AG04450 (cell line): ENCODE results near the gene ZFYVE28. TPM values are rescaled to one million over a fixed set of nuclear protein-coding genes. Genes with fewer than 3 reads are reported as not detected.

Experiments
- CTCF ChIA-PET: fragments of 300-600, 350-600 bp; formaldehyde crosslinking; extraction: SDS; loops from one replicate; lab custom pipeline; 2022; ENCODE audit warnings: antibody characterized with exemption, inconsistent platforms; lab: Charles Lee
- POLR2A ChIA-PET: fragments of 350-600 bp; formaldehyde crosslinking; extraction: SDS; loops from one replicate; lab custom pipeline; 2021; ENCODE audit warnings: antibody characterized with exemption, inconsistent platforms; lab: Yijun Ruan, JAX
- DNase-seq: peaks from one replicate; pipeline ENCODE4 v3.0.0-alpha.2; 2011; ENCODE audit warnings: low read depth, low spot score
- H3K27ac ChIP-seq: one replicate; pipeline ENCODE4 v1.5.1; 2012; ENCODE audit warnings: low read depth, low read length, control low read depth
- H3K27me3 ChIP-seq: one replicate; pipeline ENCODE4 v1.6.0; 2012; ENCODE audit warnings: low read length; ENCODE audit not compliant: control insufficient read depth, insufficient read depth
- H3K4me3 ChIP-seq: 2 replicates; pipeline ENCODE4 v1.5.1; 2011; ENCODE audit warnings: mild to moderate bottlenecking, low read depth, low read length, control low read depth
- H3K9me3 ChIP-seq: 2 replicates; pipeline ENCODE4 v1.5.1; 2012; ENCODE audit warnings: low read length; ENCODE audit not compliant: control insufficient read depth, insufficient read depth
- polyA plus RNA-seq: library from polyadenylated mRNA; depleted of rRNA; stranded (reverse); fragments of >200 nt; gene quantifications from 2 replicates; pipeline ENCODE4 v1.2.3, GENCODE V29; 2011
- TF ChIP-seq, protein P1 (sequence below): IDR thresholded peaks from 2 replicates; pipeline ENCODE4 v1.5.1; 2011; ENCODE audit warnings: low read depth, low read length, control low read depth, inconsistent platforms

The ZFYVE28 gene
- polyA plus RNA-seq, 1 experiment, result 2.2 TPM

DNA sequence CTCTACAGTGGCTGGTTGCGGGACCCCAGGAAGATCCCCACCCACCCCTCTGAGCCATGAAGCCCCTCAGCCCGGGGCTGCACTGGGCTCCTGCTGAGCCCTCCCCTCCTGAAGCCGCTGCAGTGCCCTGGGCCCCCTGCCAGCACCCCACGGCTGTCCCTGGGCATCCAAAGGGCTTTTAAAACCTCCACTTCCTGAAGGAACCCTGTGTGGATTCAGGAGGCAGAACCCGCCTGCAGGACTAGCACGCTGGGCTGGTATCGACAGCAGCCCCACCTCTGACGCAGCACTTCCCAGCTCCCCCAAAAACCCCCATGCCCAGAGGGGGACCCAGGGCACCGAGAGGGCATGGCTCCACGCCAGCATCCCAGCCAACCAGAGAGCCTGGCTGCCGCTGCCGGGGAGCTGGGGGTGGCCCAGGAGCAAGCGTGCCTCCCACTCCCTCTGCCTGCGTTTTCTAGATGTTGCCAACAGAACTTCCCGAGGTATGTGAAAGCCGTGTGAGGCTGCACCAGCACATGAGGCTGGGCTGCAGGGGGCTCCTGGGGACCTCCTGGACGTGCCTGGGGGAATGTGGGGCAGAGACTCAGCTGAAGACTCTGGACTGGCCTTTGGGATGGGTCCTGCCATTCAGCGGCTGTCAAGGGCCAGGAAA lies 162.8 kb downstream of the ZFYVE28 start:
- H3K4me3 ChIP-seq, result no peak overlapping the region
- DNase-seq, result no peak
- H3K27ac ChIP-seq, result no peak overlapping the region
- POLR2A ChIA-PET, result no interaction called here
- H3K9me3 ChIP-seq, result no peaks in the 10 kb centered on the region
- no peaks in the 10 kb centered on the region for H3K27me3 ChIP-seq
- CTCF ChIA-PET, result no interaction called here
- TF ChIP-seq, protein P1, sequence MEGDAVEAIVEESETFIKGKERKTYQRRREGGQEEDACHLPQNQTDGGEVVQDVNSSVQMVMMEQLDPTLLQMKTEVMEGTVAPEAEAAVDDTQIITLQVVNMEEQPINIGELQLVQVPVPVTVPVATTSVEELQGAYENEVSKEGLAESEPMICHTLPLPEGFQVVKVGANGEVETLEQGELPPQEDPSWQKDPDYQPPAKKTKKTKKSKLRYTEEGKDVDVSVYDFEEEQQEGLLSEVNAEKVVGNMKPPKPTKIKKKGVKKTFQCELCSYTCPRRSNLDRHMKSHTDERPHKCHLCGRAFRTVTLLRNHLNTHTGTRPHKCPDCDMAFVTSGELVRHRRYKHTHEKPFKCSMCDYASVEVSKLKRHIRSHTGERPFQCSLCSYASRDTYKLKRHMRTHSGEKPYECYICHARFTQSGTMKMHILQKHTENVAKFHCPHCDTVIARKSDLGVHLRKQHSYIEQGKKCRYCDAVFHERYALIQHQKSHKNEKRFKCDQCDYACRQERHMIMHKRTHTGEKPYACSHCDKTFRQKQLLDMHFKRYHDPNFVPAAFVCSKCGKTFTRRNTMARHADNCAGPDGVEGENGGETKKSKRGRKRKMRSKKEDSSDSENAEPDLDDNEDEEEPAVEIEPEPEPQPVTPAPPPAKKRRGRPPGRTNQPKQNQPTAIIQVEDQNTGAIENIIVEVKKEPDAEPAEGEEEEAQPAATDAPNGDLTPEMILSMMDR, result no peak

DNA sequence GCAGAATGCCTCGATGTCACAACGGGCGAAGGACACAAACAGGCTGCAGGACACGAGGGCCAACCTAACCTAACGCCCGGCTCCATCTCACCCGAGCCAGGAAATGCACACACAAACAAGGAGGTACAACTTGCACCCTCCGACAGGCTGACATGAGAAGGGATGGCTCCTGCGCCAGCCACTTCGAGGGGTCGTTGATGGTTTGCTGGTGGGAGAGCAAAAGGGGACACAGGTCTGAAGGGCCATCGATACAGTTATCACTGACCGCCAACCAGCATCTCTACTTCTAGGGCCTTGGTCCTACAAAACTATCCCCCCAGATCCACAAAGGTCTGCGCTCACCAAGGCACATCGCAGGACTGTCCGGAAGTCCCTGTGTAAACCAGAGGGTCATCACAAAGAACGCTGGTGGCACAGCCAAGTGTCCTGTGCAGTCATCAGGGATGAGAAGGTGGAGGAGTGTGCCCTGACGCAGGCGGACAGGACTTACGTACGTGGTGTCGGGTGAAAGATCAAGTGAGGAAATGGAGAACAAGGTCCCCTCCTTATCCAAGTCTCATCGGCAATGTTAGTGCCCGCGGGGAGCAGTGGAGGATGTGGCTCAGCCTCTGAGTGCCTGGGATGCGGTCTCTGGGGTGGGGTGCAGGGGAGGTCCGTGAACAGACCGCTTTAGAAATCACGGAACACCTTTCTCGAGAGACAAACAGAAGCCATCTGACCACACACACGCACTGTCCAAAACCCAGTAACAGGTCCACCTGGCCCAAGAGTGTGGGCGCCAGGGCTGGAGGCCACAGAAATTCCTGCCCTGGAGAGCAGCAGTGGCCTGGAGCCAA lies 163.6 kb downstream of the ZFYVE28 start:
- Histone ChIP-seq H3K27me3 (no peaks in the 10 kb centered on the region), H3K9me3 (no peaks in the 10 kb centered on the region), H3K4me3 (no peak overlapping the region), H3K27ac (no peak overlapping the region)
- TF ChIP-seq, protein P1, result no peak
- no peak for DNase-seq
- ChIA-PET POLR2A (no interaction called here), CTCF (no interaction called here)

- CTCF ChIA-PET, result no interaction called here
- POLR2A ChIA-PET, result interaction anchor here (0.6 to 2.8 kb wide), 2 partner anchors 9 to 167 kb away, joined by 4 to 8 read pairs; partner anchors contain the start of gene MXD4
- H3K9me3 ChIP-seq, result no peaks in the 10 kb centered on the region
- no peak overlapping the region for H3K27ac ChIP-seq
- TF ChIP-seq, protein P1, result no peak
- H3K27me3 ChIP-seq, result no peaks in the 10 kb centered on the region
- DNase-seq, result no peak
- H3K4me3 ChIP-seq, result no peak overlapping the region
These were observed 165.0 kb downstream of the ZFYVE28 start for GRCh38 chr4:2253160-2254084.

DNA sequence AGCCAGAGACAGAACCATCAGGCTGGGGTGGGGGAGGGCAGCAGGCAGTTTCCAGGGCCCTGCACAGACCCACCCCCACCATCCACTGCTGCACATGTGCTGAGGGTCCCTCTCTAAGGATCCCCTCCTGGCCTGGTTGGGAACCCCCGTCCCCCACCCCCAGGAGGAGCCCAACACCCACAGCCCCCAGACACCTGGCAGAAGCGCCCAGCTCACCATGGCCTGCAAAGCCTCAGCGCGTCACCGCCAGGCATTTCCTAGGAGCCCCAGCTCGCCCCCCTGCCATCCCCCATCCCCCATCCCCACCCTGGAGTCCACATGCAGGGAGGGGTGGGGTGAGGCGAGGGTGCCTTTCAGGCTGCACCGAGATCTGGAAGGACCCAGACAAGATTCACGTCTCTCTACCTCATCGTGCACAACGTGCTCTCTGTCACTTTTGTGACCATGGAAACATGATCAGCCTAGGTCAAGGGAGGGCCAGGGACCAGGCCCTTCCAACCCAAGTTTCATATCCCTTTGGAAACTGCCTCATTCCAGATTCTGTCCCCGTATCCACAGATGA lies 165.8 kb downstream of the ZFYVE28 start:
- H3K9me3 ChIP-seq, result no peaks in the 10 kb centered on the region
- no peak for DNase-seq
- TF ChIP-seq, protein P1, result no peak
- no peak overlapping the region for H3K4me3 ChIP-seq
- ChIA-PET POLR2A (interaction anchor here (0.6 to 2.8 kb wide), 2 partner anchors 10 to 168 kb away, joined by 4 to 8 read pairs; partner anchors contain the start of gene MXD4), CTCF (no interaction called here)
- no peak overlapping the region for H3K27ac ChIP-seq
- no peaks in the 10 kb centered on the region for H3K27me3 ChIP-seq
